GM08714 (cell line): ENCODE measurements around the gene KIAA0513.
"Not testable (repeated sequence)": the region's sequence is repeated elsewhere in the genome, so short reads cannot be mapped to it uniquely, and the experiment has no call there.

Source experiments
- H3K4me3 ChIP-seq: fragments of 200-500 bp; sonication (Bioruptor generic); 2 replicates; pipeline ENCODE4 v1.5.1; 2014; ENCODE audit warnings: mild to moderate bottlenecking, low read length, inconsistent platforms
- ZNF274 ChIP-seq: IDR thresholded peaks from 2 replicates; pipeline ENCODE4 v1.6.1; 2012; ENCODE audit warnings: mild to moderate bottlenecking, low read depth, low read length

The KIAA0513 gene

GRCh38 chr16:85031451-85031850 lies 3.9 kb downstream of the KIAA0513 start:
- TF ChIP-seq ZNF274 = no peak
- H3K4me3 ChIP-seq = no peak overlapping the region

DNA sequence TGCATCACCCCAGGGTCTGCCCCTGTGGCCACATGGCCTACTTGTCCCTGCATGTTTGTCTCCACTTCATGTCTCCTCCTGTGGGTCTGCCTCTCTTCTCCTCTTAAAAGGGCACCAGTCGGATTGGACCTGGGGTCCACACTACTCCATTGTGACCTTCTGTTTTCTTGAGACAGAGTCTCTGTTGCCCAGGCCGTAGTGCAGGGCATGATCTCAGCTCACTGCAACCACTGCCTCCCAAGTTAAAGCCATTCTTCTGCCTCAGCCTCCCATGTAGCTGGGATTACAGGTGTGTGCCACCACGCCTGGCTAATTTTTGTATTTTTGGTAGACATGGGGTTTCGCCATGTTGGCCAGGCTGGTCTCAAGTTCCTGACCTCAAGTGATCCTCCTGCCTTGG lies 4.6 kb downstream of the KIAA0513 start:
- not testable (repeated sequence) for H3K4me3 ChIP-seq

GRCh38 chr16:85033171-85033570 lies 5.6 kb downstream of the KIAA0513 start:
- no peak for TF ChIP-seq ZNF274
- no peak overlapping the region for H3K4me3 ChIP-seq

DNA sequence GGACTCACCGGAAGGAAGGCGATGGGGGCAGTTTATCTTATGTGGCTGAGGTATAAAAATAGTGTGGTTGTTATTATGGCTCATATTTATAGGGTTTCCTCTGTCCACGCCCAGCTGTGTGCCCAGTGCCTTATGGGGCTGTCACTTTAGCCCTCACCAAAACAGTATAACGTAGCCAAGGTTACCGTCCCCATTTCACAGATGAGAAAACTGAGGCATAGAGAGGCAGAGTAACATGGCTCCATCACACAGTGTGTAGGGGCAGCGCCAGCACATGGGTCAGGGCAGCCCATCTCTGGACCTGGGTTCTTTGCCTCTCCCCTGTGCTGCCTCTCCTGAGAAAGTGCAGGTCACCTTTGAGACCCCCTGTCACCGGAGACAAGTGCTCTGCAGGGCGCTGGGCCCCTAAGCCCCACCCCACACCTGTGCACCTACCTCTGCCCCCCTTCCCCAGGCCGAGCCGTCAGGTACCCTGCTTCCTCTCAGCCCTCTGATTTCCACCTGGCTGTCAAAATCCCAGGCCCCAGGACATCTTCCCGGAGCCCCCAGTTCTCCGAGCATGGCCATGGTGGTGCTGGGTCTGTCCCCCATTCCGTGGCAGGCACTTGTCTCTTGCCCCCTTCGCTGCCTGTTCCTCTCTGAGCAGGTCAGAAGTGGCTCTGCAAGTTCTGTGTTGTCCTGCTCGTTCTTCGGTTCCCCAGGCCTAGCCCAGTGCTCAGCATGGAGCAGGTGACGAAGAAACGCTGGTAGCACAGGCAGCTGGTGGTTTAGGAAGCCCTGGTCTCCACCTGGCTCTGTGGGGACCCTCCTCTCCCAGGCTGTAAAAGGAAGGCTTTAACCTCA lies 7.2 kb downstream of the KIAA0513 start:
- H3K4me3 ChIP-seq = no peak overlapping the region
- no peak for TF ChIP-seq ZNF274

- no peak for TF ChIP-seq ZNF274
- H3K4me3 ChIP-seq = no peak overlapping the region
Measured at GRCh38 chr16:85036236-85037049, 8.8 kb downstream of the KIAA0513 start.

- TF ChIP-seq ZNF274 = no peak
- no peak overlapping the region for H3K4me3 ChIP-seq
Measured at GRCh38 chr16:85037050-85037410, 9.4 kb downstream of the KIAA0513 start.

GRCh38 chr16:85037721-85038120 lies 10.1 kb downstream of the KIAA0513 start:
- H3K4me3 ChIP-seq = no peak overlapping the region
- TF ChIP-seq ZNF274 = no peak

DNA sequence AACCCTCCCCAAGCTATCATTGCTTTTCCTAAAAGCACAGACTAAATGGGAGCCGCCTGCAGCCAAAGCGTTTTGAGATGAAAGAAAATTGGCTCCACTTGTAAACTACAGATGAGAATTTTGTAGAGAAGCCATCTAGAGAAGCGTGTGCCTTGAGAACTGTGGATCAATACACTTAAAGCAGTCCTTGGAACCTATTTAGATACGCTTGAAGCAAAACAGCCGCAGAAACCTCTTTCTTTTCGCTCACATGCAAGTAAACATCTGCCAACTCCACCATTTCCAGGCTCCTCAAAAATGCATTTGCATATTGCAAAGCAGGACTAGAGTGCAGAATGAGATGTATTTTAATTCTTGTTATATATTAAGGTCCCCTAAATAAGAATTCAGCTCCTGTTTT lies 13.1 kb downstream of the KIAA0513 start:
- TF ChIP-seq ZNF274 = no peak
- H3K4me3 ChIP-seq = no peak overlapping the region

DNA sequence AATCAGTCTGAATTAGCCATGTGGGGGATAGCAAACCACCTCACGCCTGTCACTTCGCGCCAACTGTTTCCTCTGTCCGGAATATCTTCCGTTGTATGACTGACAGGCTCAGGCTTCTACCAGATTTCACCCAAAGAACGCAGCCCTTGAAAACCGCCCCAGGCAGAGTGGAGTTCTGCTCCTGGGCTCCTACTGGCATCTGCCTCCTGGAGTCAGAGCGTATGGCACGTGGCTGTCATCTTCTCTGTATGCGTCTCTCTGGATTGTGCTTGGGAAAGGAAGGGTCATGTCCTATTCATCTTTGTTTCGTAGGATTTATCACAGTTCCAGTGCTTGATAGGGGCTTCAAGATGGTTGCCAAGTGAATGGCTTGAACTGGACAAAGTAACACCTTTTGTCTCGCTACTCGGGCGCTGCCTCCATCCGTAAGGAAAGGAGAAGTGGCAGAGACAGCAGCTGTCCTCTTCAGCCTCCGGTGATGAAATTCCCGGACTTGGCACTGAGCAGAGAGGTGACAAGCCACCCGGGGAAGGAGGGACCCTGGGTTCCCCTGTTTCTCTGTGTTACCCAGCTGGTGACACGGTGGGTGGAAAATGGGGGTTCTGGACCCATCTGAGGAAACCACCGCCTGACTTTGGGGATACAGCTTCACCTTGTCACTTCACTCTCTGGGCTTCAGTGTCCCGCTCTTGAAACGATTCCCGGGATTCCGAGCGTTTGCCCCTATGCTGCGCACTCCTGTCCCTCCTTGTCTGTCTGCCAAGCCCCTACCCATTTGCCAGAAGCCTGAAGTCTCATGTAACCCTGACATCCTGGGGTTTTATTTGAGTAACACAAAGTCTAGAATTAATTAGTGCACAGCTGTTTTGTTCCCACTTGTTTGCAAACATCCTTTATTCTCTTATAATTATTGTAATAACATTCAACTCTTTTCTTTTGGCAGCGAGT lies 13.9 kb downstream of the KIAA0513 start:
- no peak overlapping the region for H3K4me3 ChIP-seq
- no peak for TF ChIP-seq ZNF274

DNA sequence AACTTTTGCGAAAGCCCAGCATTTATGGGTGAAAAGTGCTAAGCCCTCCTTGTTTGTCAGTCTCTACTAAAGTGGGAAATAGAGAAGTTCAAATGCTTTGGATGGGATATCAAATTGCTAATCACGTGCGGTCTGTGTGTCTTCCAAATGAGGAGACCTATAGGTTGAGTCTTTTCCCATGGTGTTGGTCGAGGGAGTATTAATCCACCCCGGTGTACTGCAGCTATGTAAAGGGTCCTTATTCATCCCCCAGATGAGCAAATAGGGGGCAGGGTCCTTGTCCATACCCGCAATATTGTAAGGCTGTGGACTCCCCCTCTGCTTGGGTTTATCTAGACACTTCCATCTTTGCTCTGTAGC lies 14.6 kb downstream of the KIAA0513 start:
- no peak for TF ChIP-seq ZNF274
- no peak overlapping the region for H3K4me3 ChIP-seq

GRCh38 chr16:85042606-85043005 lies 15.0 kb downstream of the KIAA0513 start:
- H3K4me3 ChIP-seq = no peak overlapping the region
- no peak for TF ChIP-seq ZNF274

DNA sequence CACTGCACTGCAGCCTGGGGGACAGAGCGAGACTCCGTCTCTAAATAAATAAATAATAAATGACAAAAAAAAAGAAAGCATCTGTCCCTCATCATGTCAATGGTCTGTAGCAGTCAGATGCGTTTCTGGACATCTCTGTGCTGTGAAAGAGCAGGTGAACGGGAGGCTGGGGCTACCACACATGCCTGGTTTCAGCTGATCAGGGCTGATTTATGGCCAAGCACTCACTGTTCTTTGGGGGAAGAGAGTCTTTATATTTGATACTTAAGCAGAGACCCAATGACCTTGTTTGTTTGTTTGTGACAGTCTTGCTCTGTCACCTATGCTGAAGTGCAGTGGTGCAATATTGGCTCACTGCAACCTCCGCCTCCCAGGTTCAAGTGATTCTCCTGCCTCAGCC lies 17.5 kb downstream of the KIAA0513 start:
- H3K4me3 ChIP-seq = no peak overlapping the region
- TF ChIP-seq ZNF274 = no peak

GRCh38 chr16:85045641-85046471 lies 18.3 kb downstream of the KIAA0513 start:
- no peak for TF ChIP-seq ZNF274
- no peak overlapping the region for H3K4me3 ChIP-seq
